Brain microvascular endothelial cell (primary cell): ENCODE data around the gene LCMT1.

ENCODE experiments used
- DNase-seq: peaks from one replicate; pipeline ENCODE4 v3.0.0-alpha.2; 2020
- H3K27ac ChIP-seq: fragments of 250-450 bp; sonication (Bioruptor Pico); 2 replicates; pipeline ENCODE4 v1.5.1; 2020; ENCODE audit warnings: mild to moderate bottlenecking, moderate library complexity
- H3K27me3 ChIP-seq: fragments of 250-450 bp; sonication (Bioruptor Pico); replicated peaks from 2 replicates; pipeline ENCODE4 v1.5.1; 2020; ENCODE audit warnings: mild to moderate bottlenecking
- H3K36me3 ChIP-seq: fragments of 250-450 bp; sonication (Bioruptor Pico); replicated peaks from 2 replicates; pipeline ENCODE4 v1.5.1; 2020; ENCODE audit warnings: mild to moderate bottlenecking
- H3K4me3 ChIP-seq: 2 replicates; pipeline ENCODE4 v1.5.1; 2011; ENCODE audit warnings: low read depth, mild to moderate bottlenecking, control low read depth, low read length, moderate library complexity
- CTCF ChIP-seq: IDR thresholded peaks from 2 replicates; pipeline ENCODE4 v1.5.1; 2011; ENCODE audit warnings: low read depth, mild to moderate bottlenecking, moderate library complexity, low read length, control low read depth, inconsistent platforms; ENCODE audit errors: missing control alignments
- in situ Hi-C: cut with HindIII; loops from 2 replicates; pipeline ENCODE4 v1.10.0; 2017; ENCODE audit warnings: low sequenced_read_pairs, low pct_ligation_motif_present

LCMT1 gene

DNA sequence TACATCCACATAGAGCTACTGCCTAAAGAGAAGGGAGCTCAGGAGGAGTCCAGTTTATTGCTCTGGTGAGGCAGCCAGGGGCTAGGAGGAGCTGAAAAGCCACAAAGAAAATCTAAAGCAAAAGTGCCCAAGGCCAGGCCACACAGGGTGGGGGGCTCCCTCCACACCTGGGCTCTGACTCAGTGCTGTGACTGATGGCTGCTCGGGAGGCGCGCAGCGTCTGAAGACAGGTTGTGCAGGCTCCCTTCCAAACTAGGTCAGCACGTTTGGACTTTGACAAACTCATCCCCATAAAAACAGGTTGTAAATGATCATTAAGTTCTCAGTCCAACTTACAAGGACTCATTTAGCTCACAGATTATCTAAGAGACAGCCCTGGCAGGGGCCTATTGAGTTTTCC, 22.2 kb upstream of the LCMT1 start:
- H3K27ac ChIP-seq: no peak overlapping the region
- no peaks in the 10 kb centered on the region for H3K36me3 ChIP-seq
- no peak for DNase-seq
- H3K27me3 ChIP-seq: no peaks in the 10 kb centered on the region
- TF ChIP-seq CTCF: no peak
- no peak overlapping the region for H3K4me3 ChIP-seq
- in situ Hi-C loops: no loop called here

DNA sequence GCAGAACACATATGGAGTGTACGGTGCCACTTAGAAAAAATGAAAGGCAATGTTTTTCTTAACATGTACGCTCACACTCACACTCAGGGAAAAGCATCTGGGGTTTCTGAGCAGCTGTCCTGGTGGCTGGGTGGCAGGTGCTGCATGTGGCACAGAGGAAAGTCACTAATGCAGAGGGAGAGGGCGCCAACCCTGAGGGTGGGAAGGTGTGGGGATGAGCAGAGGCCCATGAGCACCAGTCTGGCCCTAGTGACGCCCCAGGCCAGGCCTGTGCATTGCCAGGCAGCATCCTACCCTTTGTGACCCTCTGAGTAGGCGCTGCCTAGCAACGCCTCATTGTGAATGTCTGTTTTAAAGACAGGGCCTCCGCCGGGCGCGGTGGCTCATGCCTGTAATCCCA, 19.1 kb upstream of the LCMT1 start:
- no peaks in the 10 kb centered on the region for H3K27me3 ChIP-seq
- H3K36me3 ChIP-seq: no peaks in the 10 kb centered on the region
- in situ Hi-C loops: no loop called here
- DNase-seq: no peak
- TF ChIP-seq CTCF: no peak
- H3K4me3 ChIP-seq: no peak overlapping the region
- H3K27ac ChIP-seq: no peak overlapping the region

DNA sequence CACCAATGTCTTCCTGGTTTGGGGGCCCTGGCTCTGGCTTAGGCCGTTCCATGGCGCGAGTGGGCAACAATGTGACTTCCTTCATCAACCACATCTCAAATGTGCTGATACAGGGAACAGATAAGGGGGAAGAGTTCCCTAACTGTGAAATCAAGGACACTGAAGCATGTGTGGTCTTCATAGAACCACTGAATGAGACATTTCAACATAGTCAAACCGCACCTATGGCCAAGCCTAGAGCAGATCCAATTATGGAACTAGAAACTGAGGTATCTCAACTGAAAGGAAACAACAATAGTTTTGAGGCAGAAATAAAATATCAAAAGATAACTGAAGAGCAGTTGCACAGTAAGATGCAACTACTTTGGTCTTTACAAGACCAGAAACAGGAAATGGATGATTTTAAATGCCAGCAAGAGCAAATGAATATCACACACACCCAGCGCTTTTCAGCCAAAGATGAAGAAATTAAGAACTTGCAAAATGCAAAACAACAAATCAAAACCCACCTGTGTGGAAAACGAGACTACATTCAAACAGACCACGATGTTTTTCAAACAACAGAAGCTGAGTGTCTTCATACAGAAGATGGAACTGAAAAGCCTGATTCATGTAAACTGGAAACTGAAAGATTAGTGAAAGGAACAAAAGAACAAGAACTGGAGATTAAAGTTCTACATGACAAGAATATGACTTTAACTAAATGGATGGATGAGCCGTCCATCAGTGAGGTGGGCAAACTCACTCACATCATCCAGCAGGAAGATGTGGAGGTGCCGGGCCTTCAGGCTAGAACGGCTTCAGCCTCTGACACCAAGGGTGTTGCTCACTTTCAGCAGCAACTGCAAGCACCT, 18.1 kb upstream of the LCMT1 start:
- Histone ChIP-seq H3K27me3 (no peaks in the 10 kb centered on the region), H3K36me3 (no peaks in the 10 kb centered on the region), H3K27ac (no peak overlapping the region), H3K4me3 (no peak overlapping the region)
- TF ChIP-seq CTCF: no peak
- in situ Hi-C loops: no loop called here
- DNase-seq: no peak

DNA sequence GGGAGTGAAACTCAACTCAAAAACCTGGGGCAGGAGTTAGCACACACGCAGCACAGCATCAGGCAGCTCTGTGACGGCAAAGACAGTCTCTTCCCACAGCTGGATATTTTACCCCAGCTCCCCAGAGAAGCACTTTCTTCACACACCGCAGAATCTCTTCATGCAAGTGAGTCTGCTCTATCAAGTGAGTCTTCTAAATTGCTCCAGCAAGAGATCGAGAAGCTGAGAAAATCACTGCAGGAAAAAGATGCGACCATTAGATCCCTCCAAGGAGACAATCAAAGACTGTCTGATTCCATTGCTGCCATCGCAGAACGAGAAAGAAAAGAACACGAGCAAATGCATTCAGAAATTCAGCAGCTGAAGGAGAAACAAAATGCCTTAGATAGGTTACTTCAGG, 16.9 kb upstream of the LCMT1 start:
- no peaks in the 10 kb centered on the region for H3K36me3 ChIP-seq
- in situ Hi-C loops: no loop called here
- H3K4me3 ChIP-seq: no peak overlapping the region
- no peak overlapping the region for H3K27ac ChIP-seq
- H3K27me3 ChIP-seq: no peaks in the 10 kb centered on the region
- TF ChIP-seq CTCF: no peak
- no peak for DNase-seq

- Histone ChIP-seq H3K27me3 (no peaks in the 10 kb centered on the region), H3K4me3 (no peak overlapping the region), H3K27ac (no peak overlapping the region), H3K36me3 (no peaks in the 10 kb centered on the region)
- in situ Hi-C loops: no loop called here
- DNase-seq: no peak
- no peak for TF ChIP-seq CTCF
Observed at GRCh38 chr16:25095636-25096035, 15.9 kb upstream of the LCMT1 start.
